LNCaP clone FGC (cell line): ENCODE measurements around the gene CCT2.
A peak's percentile ranks its signal among the peaks of the same experiment; 100 is the strongest.

Experiments used
- DNase-seq: peaks from one replicate; pipeline ENCODE4 v3.0.0-alpha.2; 2011; ENCODE audit warnings: low read depth
- H3K4me3 ChIP-seq: 2 replicates; pipeline ENCODE4 v1.5.1; 2011; ENCODE audit warnings: mild to moderate bottlenecking, low read depth, low read length, control low read depth
- CTCF ChIP-seq: IDR thresholded peaks from 2 replicates; pipeline ENCODE4 v1.5.1; 2012; ENCODE audit warnings: mild to moderate bottlenecking; ENCODE audit not compliant: control insufficient read depth, insufficient read depth; ENCODE audit errors: extremely low read depth

CCT2 gene

GRCh38 chr12:69583203-69583602 is 2.1 kb upstream of the CCT2 start:
- no peak for TF ChIP-seq CTCF
- H3K4me3 ChIP-seq: no peak overlapping the region
- DNase-seq: no peak

GRCh38 chr12:69588527-69588926 is 3.3 kb downstream of the CCT2 start:
- no peak for TF ChIP-seq CTCF
- H3K4me3 ChIP-seq: no peak overlapping the region

GRCh38 chr12:69589082-69589481 is 3.8 kb downstream of the CCT2 start:
- H3K4me3 ChIP-seq: no peak overlapping the region
- DNase-seq: no peak
- TF ChIP-seq CTCF: no peak

More at GRCh38 chr12:69588527-69588926, 3.3 kb downstream of the CCT2 start:
- DNase-seq: no peak

GRCh38 chr12:69595689-69596088 is 10.4 kb downstream of the CCT2 start:
- no peak overlapping the region for H3K4me3 ChIP-seq
- no peak for DNase-seq
- peak; percentile 18; the same call in 1 of the 2 replicates for TF ChIP-seq CTCF

- DNase-seq: no peak
- H3K4me3 ChIP-seq: no peak overlapping the region
- no peak for TF ChIP-seq CTCF
These were observed 13.0 kb downstream of the CCT2 start for GRCh38 chr12:69598174-69598753.

- TF ChIP-seq CTCF: no peak
- no peak overlapping the region for H3K4me3 ChIP-seq
- no peak for DNase-seq
These were observed 15.5 kb downstream of the CCT2 start for GRCh38 chr12:69600804-69601203.
